ENCODE data around the gene CAPRIN1. TPM values are rescaled to one million over a fixed set of nuclear protein-coding genes. Genes with fewer than 3 reads are reported as not detected.

CAPRIN1 gene
- total RNA-seq, result 154 TPM

- peak; percentile 90 for ATAC-seq
These were observed at the start of gene CAPRIN1 for GRCh38 chr11:34051349-34052035. Gene CAPRIN1 (plus strand): TSS chr11:34051731. CDS start chr11:34052421, 690 bp downstream.

GRCh38 chr11:34002420-34002819 is 49.1 kb upstream of the CAPRIN1 start:
- peak; percentile 87 for ATAC-seq

GRCh38 chr11:34004236-34004635 is 47.3 kb upstream of the CAPRIN1 start:
- ATAC-seq, result no peak

- no peak for ATAC-seq
These were observed 44.7 kb upstream of the CAPRIN1 start for GRCh38 chr11:34006876-34007275.

- ATAC-seq, result no peak
These were observed 38.8 kb upstream of the CAPRIN1 start for GRCh38 chr11:34012734-34013133.

- no peak for ATAC-seq
These were observed 37.5 kb upstream of the CAPRIN1 start for GRCh38 chr11:34013898-34014571.

GRCh38 chr11:34021977-34022735 is 29.4 kb upstream of the CAPRIN1 start:
- ATAC-seq, result no peak

- ATAC-seq, result no peak
These were observed 25.1 kb upstream of the CAPRIN1 start for GRCh38 chr11:34026432-34026831.

- no peak for ATAC-seq
These were observed 23.8 kb upstream of the CAPRIN1 start for GRCh38 chr11:34027516-34028408.

- ATAC-seq, result no peak
These were observed 23.1 kb upstream of the CAPRIN1 start for GRCh38 chr11:34028425-34028824.

- ATAC-seq, result peak; percentile 74
These were observed 22.4 kb upstream of the CAPRIN1 start for GRCh38 chr11:34029176-34029575.

- peak; percentile 85 for ATAC-seq
These were observed 21.1 kb upstream of the CAPRIN1 start for GRCh38 chr11:34030382-34030781.

GRCh38 chr11:34033399-34033798 is 18.1 kb upstream of the CAPRIN1 start:
- ATAC-seq, result no peak

GRCh38 chr11:34034053-34034452 is 17.5 kb upstream of the CAPRIN1 start:
- ATAC-seq, result peak; percentile 55

- no peak for ATAC-seq
These were observed 15.1 kb upstream of the CAPRIN1 start for GRCh38 chr11:34036456-34036855.

GRCh38 chr11:34037016-34037415 is 14.5 kb upstream of the CAPRIN1 start:
- ATAC-seq, result no peak

GRCh38 chr11:34040571-34040970 is 11.0 kb upstream of the CAPRIN1 start:
- no peak for ATAC-seq

- peak; percentile 99 for ATAC-seq
These were observed 6.7 kb upstream of the CAPRIN1 start for GRCh38 chr11:34044664-34045485.

GRCh38 chr11:34049028-34049427 is 2.5 kb upstream of the CAPRIN1 start:
- ATAC-seq, result no peak

GRCh38 chr11:34050581-34051348 is 766 bp upstream of the CAPRIN1 start:
- ATAC-seq, result no peak
